Measurements from ENCODE around the gene SCN1A.
"Not testable (repeated sequence)": the region's sequence is repeated elsewhere in the genome, so short reads cannot be mapped to it uniquely, and the experiment has no call there.

Gene SCN1A

GRCh38 chr2:166127217-166128155 is at the start of gene SCN1A:
Gene SCN1A, minus strand, starts transcription at chr2:166128020. Its CDS starts 54,399 bp downstream, at chr2:166073621.
- peak; percentile 66 for DNase-seq

GRCh38 chr2:166173263-166173662 is 45.4 kb upstream of the SCN1A start:
- no peak for DNase-seq

GRCh38 chr2:166171216-166171615 is 43.4 kb upstream of the SCN1A start:
- DNase-seq: no peak

GRCh38 chr2:166170356-166170755 is 42.5 kb upstream of the SCN1A start:
- DNase-seq: no peak

DNA sequence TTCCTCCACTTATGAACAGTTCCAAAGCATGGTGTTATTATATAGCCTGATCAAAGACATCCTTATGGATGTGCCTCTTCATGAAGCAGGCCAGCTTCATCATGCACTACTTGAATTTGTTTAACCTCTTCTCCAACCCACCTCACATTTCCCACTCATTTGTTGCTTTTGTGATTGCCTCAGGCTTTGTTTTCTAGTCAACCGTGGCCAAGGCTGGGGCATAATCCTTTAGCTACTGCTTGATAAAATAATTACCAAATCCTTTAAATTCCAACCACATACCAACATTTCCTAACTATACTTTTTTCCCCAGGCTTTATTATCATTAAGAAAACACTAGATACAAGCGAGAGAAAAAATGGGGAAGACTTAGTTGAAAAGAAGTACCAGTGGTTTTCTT is 39.6 kb upstream of the SCN1A start:
- no peak for DNase-seq

- peak; percentile 45 for DNase-seq
These were observed 36.0 kb upstream of the SCN1A start for GRCh38 chr2:166163775-166164174.

DNA sequence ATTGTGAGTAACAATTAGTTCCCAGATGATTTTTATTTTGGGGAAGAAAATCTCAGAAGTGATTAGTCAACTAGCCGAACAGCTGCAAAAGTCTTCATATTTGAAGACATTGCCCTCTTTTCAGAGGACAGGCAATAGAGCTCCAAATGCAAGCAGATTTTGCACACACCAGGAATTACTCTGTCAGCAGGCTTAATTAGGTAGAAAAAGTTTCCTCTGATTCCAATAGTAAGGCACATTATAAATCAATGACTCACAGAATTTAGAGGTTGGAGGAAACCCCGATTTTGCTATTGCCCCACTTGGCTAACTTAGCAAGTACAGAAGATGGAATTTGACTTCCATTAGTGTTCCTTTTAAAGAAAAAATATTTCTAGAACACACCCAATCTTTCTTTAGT is 30.7 kb upstream of the SCN1A start:
- DNase-seq: no peak

DNA sequence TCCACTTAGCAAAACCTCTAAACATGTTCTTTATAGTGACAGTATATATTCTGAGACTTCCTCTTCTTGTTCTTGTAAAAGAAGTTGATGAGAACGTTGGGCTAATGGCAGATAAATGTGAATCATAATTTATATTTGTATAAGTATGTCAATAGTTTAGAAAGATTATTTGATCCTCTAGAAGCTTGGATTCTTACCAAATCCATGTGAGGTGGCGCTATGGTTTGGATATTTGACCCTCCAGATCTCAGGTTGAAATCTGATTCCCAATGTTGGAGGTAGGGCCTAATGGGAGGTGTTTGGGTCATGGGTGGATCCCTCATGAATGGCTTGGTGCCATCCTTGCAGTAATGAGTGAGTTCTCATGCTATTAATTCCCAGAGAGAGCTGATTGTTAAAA is 29.8 kb upstream of the SCN1A start:
- DNase-seq: peak; percentile 10

DNA sequence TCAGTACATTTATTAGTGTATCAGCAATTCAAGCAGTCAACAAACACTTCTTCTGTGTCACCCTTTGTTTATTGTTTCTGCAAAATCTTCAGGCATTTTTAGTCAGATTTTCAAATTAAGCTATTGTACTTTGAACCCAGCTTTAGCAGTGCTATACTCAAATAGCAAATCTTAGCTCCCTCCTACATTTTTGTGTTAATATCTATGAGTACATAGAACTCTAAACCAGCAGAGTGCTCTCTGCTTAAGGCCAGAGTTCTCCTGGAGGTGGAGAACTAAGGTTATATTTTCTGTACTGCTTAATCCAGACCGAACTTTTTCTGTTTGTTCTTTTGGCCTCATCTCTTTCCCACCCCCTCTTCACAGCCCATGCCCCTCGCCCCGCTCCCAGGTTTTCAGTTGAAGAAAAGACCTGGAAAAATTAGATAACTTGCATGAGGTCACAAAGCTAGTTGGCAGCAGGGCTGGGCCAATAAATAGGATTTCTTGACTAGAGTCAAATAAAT is 29.2 kb upstream of the SCN1A start:
- DNase-seq: no peak

- DNase-seq: no peak
These were observed 27.8 kb upstream of the SCN1A start for GRCh38 chr2:166155589-166155988.

GRCh38 chr2:166154685-166155338 is 27.0 kb upstream of the SCN1A start:
- DNase-seq: no peak

DNA sequence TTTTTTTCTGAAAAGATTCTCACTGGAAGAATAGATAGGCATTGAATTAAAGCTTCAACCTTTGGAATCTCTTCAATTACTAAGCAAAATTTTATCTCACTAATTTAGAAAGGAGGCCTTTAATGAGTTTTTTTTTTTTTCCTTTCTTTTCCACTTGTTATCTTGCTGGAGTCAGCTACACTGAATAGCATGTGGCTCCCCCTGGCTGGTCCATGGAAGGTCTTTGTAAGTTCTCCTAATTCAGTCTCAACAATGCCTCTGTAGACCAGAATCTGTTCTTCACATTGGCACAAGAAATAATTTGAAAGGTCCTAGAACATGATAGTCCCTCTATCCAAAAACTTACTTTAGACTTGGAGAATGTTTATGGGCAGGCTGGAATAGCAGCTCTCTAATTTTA is 24.2 kb upstream of the SCN1A start:
- DNase-seq: no peak

DNA sequence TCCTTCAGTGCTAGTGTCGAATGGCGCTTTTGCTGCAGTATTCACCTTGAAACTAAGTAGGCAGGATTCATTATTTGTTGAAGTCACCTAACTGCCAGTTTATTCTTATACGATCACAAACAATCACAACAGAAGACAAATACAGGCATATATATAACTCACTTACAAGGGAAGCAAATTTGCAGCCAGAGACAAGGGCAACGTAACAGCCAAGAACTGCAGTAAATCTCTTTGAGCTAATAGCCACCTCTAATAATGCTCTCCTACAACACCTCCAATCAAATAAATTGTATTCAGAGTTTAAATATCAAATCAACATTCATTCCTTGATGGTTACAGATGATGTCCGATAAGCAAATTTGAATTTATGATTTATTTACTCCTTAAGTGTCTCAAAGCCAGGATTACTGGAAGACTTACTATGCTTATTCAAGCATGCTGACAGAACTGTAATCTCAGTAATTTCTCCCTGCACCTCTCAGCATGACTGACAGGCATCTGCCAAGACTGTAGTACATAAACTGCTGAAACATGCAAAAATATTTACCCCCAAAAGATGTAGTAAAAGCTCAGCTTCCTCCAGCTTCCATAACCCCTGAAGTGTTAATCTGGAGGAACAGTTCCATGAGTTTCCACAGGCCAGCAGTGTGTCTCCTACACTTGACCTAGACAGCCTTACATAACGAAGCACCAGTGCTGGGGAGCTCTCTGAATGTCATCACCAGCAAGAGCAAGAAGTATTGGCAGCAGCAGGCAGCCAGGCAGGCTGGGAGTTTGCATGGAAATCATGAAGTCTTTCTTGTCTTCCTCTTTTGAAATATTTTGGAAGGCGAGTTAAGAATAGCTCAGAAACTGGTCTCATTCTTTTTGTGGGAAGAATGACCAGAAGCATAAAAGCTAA is 20.9 kb upstream of the SCN1A start:
- no peak for DNase-seq

DNA sequence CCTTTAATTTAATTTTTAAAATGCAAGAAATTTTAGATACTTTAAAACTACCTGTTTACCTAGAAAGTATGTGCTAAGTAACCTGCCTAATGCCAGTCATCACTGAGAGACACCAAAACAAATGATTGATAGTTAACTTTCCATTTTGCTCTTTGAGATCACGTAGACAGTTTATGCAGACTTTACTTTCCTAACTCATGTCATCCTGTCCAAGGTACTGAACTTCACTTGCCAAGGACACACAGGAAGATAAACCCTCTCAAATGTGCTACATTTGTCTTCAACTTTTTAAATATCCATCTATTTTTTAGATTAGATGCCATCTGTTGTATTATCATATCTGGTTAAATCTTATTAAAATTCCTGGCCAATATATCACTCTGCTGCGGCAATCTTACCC is 20.1 kb upstream of the SCN1A start:
- DNase-seq: no peak

GRCh38 chr2:166144071-166144470 is 16.3 kb upstream of the SCN1A start:
- DNase-seq: no peak

- DNase-seq: no peak
These were observed 13.1 kb upstream of the SCN1A start for GRCh38 chr2:166140932-166141331.

DNA sequence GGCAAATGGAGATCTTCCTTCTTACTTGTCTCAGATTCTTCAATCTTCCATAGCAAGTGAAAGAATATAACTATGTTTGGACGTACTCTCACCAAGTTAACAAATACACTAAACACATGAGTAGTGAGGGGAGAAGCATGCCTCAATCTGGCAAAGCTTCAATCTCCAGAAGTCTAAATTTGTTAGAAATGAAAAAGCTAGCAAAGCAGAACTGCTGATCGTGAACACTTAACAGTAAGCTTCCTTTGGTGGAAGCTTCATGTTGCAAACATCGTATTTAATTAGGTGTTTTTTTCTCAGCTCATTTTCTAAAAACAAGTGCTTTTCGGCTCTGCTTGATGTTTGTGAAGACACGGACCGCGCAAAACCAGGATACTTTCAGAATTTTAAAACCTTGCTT is 12.7 kb upstream of the SCN1A start:
- no peak for DNase-seq

DNA sequence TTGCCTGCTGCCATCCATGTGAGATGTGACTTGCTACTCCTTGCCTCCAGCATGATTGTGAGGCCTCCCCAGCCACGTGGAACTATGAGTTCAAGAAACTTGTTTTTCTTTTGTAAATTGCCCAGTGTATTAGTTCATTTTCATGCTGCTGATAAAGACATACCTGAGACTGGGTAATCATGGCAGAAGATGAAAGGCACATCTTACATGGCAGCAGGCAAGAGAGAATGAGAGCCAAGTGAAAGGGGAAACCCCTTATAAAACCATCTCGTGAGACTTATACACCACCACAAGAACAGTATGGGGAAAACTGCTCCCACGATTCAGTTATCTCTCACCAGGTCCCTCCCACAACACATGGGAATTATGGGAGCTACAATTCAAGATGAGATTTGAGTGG is 11.7 kb upstream of the SCN1A start:
- not testable (repeated sequence) for DNase-seq

- no peak for DNase-seq
These were observed 10.8 kb upstream of the SCN1A start for GRCh38 chr2:166138667-166139066.

- DNase-seq: no peak
These were observed 10.3 kb upstream of the SCN1A start for GRCh38 chr2:166138144-166138543.

- no peak for DNase-seq
These were observed 9.5 kb upstream of the SCN1A start for GRCh38 chr2:166137331-166137730.

DNA sequence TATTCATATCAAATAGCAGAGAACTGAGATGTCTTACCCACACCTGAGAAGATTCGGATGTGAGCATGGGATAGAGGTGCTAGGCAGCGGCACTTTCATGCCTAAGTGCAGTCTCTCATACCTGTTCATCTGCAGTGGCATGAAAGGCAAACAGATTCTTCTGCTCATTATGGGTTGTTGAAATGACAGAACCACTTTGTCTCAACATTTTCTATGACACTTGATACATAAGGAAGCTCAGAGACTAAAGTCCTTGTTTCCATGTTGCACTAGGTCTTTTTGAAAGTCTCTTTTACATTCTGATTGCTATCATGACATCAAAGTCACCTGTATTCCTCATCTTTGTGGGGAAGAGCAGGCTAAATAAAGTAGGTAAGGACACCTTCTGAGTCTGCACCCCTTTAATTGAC is 8.0 kb upstream of the SCN1A start:
- no peak for DNase-seq
